SH-SY5Y (cell line): Measurements from ENCODE around the gene ULK4.

Experiments used
- GATA2 ChIP-seq: IDR thresholded peaks from 2 replicates; pipeline ENCODE4 v1.6.1; 2011; ENCODE audit warnings: mild to moderate bottlenecking, low read depth, low read length
- GATA3 ChIP-seq: IDR thresholded peaks from 2 replicates; pipeline ENCODE4 v1.6.1; 2011; ENCODE audit warnings: low read depth, mild to moderate bottlenecking, low read length, moderate library complexity

The ULK4 gene

GRCh38 chr3:41961751-41962679, at the start of gene ULK4:
ULK4 (minus strand) TSS chr3:41962103; CDS start chr3:41954759, 7,344 bp downstream.
- TF ChIP-seq GATA2 = no peak; the same call in 1 of the 2 replicates
- TF ChIP-seq GATA3 = no peak

GRCh38 chr3:42010530-42010929, 48.6 kb upstream of the ULK4 start:
- TF ChIP-seq GATA2 = no peak
- TF ChIP-seq GATA3 = no peak

- no peak for TF ChIP-seq GATA2
Measured at GRCh38 chr3:42009456-42009855, 47.6 kb upstream of the ULK4 start.

GRCh38 chr3:42007785-42008184, 45.9 kb upstream of the ULK4 start:
- TF ChIP-seq GATA2 (no peak), GATA3 (no peak)

GRCh38 chr3:42005401-42005800, 43.5 kb upstream of the ULK4 start:
- TF ChIP-seq GATA2 (no peak), GATA3 (no peak)

- no peak for TF ChIP-seq GATA2
- TF ChIP-seq GATA3 = no peak
Measured at GRCh38 chr3:42002790-42003189, 40.9 kb upstream of the ULK4 start.

GRCh38 chr3:42001777-42002176, 39.9 kb upstream of the ULK4 start:
- no peak for TF ChIP-seq GATA2

GRCh38 chr3:41999909-42000308, 38.0 kb upstream of the ULK4 start:
- TF ChIP-seq GATA3 = no peak
- no peak for TF ChIP-seq GATA2

- TF ChIP-seq GATA3 = no peak
- no peak for TF ChIP-seq GATA2
Measured at GRCh38 chr3:41997702-41998550, 36.0 kb upstream of the ULK4 start.

GRCh38 chr3:41991437-41991836, 29.5 kb upstream of the ULK4 start:
- peak; percentile 75 for TF ChIP-seq GATA2
- TF ChIP-seq GATA3 = no peak

- no peak for TF ChIP-seq GATA2
- TF ChIP-seq GATA3 = no peak
Measured at GRCh38 chr3:41989518-41989917, 27.6 kb upstream of the ULK4 start.

- TF ChIP-seq GATA3 (no peak), GATA2 (no peak)
Measured at GRCh38 chr3:41987627-41988026, 25.7 kb upstream of the ULK4 start.

GRCh38 chr3:41986561-41986960, 24.7 kb upstream of the ULK4 start:
- no peak for TF ChIP-seq GATA2
- TF ChIP-seq GATA3 = no peak

GRCh38 chr3:41985018-41985417, 23.1 kb upstream of the ULK4 start:
- TF ChIP-seq GATA3 (no peak), GATA2 (no peak)

GRCh38 chr3:41975416-41976103, 13.7 kb upstream of the ULK4 start:
- TF ChIP-seq GATA2 (no peak), GATA3 (no peak)
